Measurements from ENCODE around the gene RNF224. TPM values are rescaled to one million over a fixed set of nuclear protein-coding genes. Genes with fewer than 3 reads are reported as not detected.

Gene RNF224
- total and polyA plus RNA-seq, 2 of the 13 experiments (the other 11 are each of a cell fraction or from before 2014, with no cell fraction given) = 0.09 TPM; not detected in 1

DNA sequence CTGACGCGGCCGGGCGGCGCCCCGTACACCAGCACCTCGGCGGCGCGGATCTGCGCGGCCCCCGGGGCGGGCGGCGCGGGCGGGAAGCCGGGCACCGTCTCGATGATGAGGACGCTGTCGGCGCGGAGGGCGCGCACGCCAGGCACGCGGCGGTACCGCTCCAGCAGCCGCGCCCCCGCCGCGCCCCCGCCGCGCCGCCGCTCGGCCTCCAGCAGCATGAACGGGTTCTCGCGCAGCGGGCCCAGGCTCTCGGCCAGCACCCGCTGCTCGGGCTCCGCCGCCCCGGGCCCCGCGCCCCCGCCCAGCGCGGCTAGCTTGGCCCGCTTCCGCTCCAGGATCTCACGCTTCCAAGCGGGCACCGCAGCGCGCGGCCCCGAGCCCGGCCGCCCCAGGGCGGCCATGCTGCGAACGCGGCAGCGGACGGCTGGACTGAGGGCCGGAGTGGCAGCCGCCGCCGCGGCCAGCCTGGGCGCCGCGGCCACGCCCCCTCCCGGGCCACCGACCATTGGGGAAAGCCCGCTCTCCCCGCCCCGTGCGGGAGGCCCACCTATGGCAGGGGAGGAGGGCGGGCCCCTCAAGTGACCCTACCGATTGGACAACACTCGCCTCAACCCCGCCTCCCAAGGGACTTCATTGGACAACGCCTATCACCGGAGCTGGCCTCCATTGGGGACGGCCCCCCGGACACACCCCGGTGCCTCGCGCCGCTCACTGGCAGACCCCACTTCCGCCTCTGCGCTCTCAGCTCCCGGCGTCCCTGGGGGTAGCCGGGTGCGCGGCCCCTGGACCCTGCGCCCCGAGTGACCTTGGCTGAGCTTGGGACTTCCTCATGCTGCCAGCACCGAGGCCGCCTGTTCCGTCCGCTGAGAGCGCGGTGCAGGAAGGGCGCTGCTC lies 26.7 kb upstream of the RNF224 start, which contains the start of gene TPRN (continued):
- TF ChIP-seq, protein P1, sequence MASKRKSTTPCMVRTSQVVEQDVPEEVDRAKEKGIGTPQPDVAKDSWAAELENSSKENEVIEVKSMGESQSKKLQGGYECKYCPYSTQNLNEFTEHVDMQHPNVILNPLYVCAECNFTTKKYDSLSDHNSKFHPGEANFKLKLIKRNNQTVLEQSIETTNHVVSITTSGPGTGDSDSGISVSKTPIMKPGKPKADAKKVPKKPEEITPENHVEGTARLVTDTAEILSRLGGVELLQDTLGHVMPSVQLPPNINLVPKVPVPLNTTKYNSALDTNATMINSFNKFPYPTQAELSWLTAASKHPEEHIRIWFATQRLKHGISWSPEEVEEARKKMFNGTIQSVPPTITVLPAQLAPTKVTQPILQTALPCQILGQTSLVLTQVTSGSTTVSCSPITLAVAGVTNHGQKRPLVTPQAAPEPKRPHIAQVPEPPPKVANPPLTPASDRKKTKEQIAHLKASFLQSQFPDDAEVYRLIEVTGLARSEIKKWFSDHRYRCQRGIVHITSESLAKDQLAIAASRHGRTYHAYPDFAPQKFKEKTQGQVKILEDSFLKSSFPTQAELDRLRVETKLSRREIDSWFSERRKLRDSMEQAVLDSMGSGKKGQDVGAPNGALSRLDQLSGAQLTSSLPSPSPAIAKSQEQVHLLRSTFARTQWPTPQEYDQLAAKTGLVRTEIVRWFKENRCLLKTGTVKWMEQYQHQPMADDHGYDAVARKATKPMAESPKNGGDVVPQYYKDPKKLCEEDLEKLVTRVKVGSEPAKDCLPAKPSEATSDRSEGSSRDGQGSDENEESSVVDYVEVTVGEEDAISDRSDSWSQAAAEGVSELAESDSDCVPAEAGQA (IDR thresholded peaks at IDR 0.05; ENCODE audit: low read depth) = peak; percentile 63; the same call in 1 of the 2 replicates
- TF ChIP-seq, protein P1 (CRISPR knock-in tag; IDR thresholded peaks at IDR 0.05; ENCODE audit: borderline replicate concordance) = peak; percentile 22; the same call in 1 of the 2 replicates
- TF ChIP-seq ZNF577 (CRISPR knock-in tag; IDR thresholded peaks at IDR 0.05; ENCODE audit: borderline replicate concordance, low read depth) (no peak), TBX3 (IDR thresholded peaks at IDR 0.05; ENCODE audit: borderline replicate concordance) (no peak), PPARG (CRISPR knock-in tag; conservative IDR thresholded peaks at IDR 0.05) (no peak), KLF11 (CRISPR knock-in tag; IDR thresholded peaks at IDR 0.05) (no peak; the same call in 1 of the 2 replicates), KLF9 (CRISPR knock-in tag; IDR thresholded peaks at IDR 0.05; ENCODE audit: low read depth) (peak; percentile 60; the same call in 1 of the 2 replicates), CCAR2 (optimal IDR thresholded peaks at IDR 0.05; ENCODE audit: low read depth, low read length) (no peak), SP1 (IDR thresholded peaks at IDR 0.05) (peak; percentile 34; the same call in 1 of the 2 replicates), SP1 (CRISPR knock-in tag; IDR thresholded peaks at IDR 0.05) (peak; percentile 96), HIVEP1 (CRISPR knock-in tag; IDR thresholded peaks at IDR 0.05) (peak; percentile 98), HOXA3 (CRISPR knock-in tag; IDR thresholded peaks at IDR 0.05) (peak; percentile 82), ASH2L (IDR thresholded peaks at IDR 0.05; ENCODE audit: insufficient read length, low read depth, low read length) (peak; percentile 72), NONO (IDR thresholded peaks at IDR 0.05) (no peak), NONO (CRISPR knock-in tag; conservative IDR thresholded peaks at IDR 0.05) (peak; percentile 94), MYNN (CRISPR knock-in tag; IDR thresholded peaks at IDR 0.05; ENCODE audit: low read depth) (no peak)
- TF ChIP-seq, protein P2, sequence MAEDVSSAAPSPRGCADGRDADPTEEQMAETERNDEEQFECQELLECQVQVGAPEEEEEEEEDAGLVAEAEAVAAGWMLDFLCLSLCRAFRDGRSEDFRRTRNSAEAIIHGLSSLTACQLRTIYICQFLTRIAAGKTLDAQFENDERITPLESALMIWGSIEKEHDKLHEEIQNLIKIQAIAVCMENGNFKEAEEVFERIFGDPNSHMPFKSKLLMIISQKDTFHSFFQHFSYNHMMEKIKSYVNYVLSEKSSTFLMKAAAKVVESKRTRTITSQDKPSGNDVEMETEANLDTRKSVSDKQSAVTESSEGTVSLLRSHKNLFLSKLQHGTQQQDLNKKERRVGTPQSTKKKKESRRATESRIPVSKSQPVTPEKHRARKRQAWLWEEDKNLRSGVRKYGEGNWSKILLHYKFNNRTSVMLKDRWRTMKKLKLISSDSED (CRISPR knock-in tag; IDR thresholded peaks at IDR 0.05) = 0 out of 2 replicates have a peak, but pooled peaks have one; percentile 43
- TF ChIP-seq, protein P3, sequence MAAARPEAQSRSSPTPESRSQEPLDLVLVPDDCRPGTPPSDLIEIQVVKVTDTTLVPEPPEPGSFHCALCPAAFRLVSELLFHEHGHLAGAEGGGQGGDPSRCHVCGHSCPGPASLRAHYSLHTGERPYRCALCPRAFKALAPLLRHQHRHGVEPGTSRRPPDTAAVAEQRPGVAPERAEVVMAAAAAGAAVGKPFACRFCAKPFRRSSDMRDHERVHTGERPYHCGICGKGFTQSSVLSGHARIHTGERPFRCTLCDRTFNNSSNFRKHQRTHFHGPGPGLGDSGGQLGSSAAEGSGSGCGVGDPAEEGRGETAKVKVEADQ (CRISPR knock-in tag; IDR thresholded peaks at IDR 0.05; ENCODE audit: borderline replicate concordance) = peak; percentile 80; the same call in 1 of the 2 replicates
- TF ChIP-seq, protein P4, sequence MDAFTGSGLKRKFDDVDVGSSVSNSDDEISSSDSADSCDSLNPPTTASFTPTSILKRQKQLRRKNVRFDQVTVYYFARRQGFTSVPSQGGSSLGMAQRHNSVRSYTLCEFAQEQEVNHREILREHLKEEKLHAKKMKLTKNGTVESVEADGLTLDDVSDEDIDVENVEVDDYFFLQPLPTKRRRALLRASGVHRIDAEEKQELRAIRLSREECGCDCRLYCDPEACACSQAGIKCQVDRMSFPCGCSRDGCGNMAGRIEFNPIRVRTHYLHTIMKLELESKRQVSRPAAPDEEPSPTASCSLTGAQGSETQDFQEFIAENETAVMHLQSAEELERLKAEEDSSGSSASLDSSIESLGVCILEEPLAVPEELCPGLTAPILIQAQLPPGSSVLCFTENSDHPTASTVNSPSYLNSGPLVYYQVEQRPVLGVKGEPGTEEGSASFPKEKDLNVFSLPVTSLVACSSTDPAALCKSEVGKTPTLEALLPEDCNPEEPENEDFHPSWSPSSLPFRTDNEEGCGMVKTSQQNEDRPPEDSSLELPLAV (CRISPR knock-in tag; conservative IDR thresholded peaks at IDR 0.05; ENCODE audit: low read depth) = no peak
